Panc1 (cell line): ENCODE data around the gene SLC25A22. TPM values are rescaled to one million over a fixed set of nuclear protein-coding genes. Genes with fewer than 3 reads are reported as not detected.

Experiments
- ATAC-seq: fragments of 200-7000 bp; cut with Tn5 transposase; 2 replicates; pipeline ENCODE4 v1.9.1; 2020; ENCODE audit warnings: mild to moderate bottlenecking, moderate library complexity
- BruUV-seq: library from RNA; stranded (reverse); fragments of 400-500 nt; replicated peaks from 2 replicates; lab custom pipeline; 2021; lab: Mats Ljungman, UMichigan
- CTCF ChIA-PET: fragments of 300-600 bp; sonication (Branson Sonifier 250); formaldehyde crosslinking; loops from one replicate; lab custom pipeline; 2022; ENCODE audit warnings: antibody characterized with exemption; lab: Charles Lee
- POLR2A ChIA-PET: fragments of 300-600 bp; sonication (Branson Sonifier 250); formaldehyde crosslinking; loops from one replicate; lab custom pipeline; 2022; ENCODE audit warnings: antibody characterized with exemption; lab: Charles Lee
- DNase-seq: peaks from one replicate; pipeline ENCODE4 v3.0.0-alpha.2; 2010; ENCODE audit warnings: low read depth, low spot score
- H3K27ac ChIP-seq: 2 replicates; pipeline ENCODE4 v1.5.1; 2011; ENCODE audit warnings: mild to moderate bottlenecking, low read length, inconsistent platforms
- H3K27me3 ChIP-seq: fragments of 200-500 bp; sonication (Bioruptor generic); 2 replicates; pipeline ENCODE4 v1.6.0; 2014; ENCODE audit warnings: low read length, inconsistent platforms; ENCODE audit not compliant: control insufficient read depth, insufficient read depth
- H3K36me3 ChIP-seq: fragments of 200-500 bp; sonication (Bioruptor generic); 2 replicates; pipeline ENCODE4 v1.5.1; 2014; ENCODE audit warnings: inconsistent platforms, mild to moderate bottlenecking, low read length, moderate library complexity; ENCODE audit not compliant: control insufficient read depth, insufficient read depth
- H3K4me1 ChIP-seq: 2 replicates; pipeline ENCODE4 v1.5.1; 2011; ENCODE audit warnings: inconsistent platforms, mild to moderate bottlenecking, low read length, moderate library complexity; ENCODE audit not compliant: control insufficient read depth, insufficient read depth
- H3K4me3 ChIP-seq, 2 experiments: 2 replicates each; pipeline ENCODE4 v1.5.1; 2011 to 2012; ENCODE audit warnings: low read depth in 2 of 2, low read length in 2 of 2, mild to moderate bottlenecking in 2 of 2, inconsistent platforms in 1 of 2, moderate library complexity in 1 of 2
- H3K9me3 ChIP-seq: fragments of 200-500 bp; sonication (Bioruptor generic); 2 replicates; pipeline ENCODE4 v1.5.1; 2014; ENCODE audit warnings: low read depth, mild to moderate bottlenecking, inconsistent platforms, low read length, moderate library complexity; ENCODE audit not compliant: control insufficient read depth, insufficient read depth
- POLR2AphosphoS5 ChIP-seq: IDR thresholded peaks from 2 replicates; pipeline ENCODE4 v1.6.1; 2012; ENCODE audit warnings: mild to moderate bottlenecking, low read depth, low read length, moderate library complexity
- SIN3A ChIP-seq: IDR thresholded peaks from 2 replicates; pipeline ENCODE4 v1.6.1; 2012; ENCODE audit warnings: low read depth, mild to moderate bottlenecking, low read length, moderate library complexity, borderline replicate concordance; ENCODE audit not compliant: insufficient read depth
- TCF7L2 ChIP-seq: IDR thresholded peaks from 2 replicates; pipeline ENCODE4 v1.6.1; 2011; ENCODE audit warnings: mild to moderate bottlenecking, low read depth, low read length, inconsistent platforms
- in situ Hi-C: cut with HindIII; loops from 2 replicates; pipeline ENCODE4 v1.10.0; 2016; ENCODE audit warnings: low sequenced_read_pairs, low pct_unique_long_range_greater_than_20kb
- intact Hi-C: fragments of 100-400 bp; cut with micrococcal nuclease; formaldehyde crosslinking; loops from one replicate; pipeline ENCODE4 v1.10.0; 2022; ENCODE audit not compliant: unreplicated experiment
- total RNA-seq: library from RNA; stranded (reverse); gene quantifications from one replicate; pipeline ENCODE4 v1.2.1, GENCODE V29; 2021; ENCODE audit not compliant: unreplicated experiment
- TF ChIP-seq, protein P1 (sequence below): fragments of 450-650 bp; IDR thresholded peaks from 2 replicates; pipeline ENCODE4 v1.5.1; 2017; ENCODE audit warnings: mild to moderate bottlenecking
- TF ChIP-seq, protein P2 (sequence below), 2 experiments: IDR thresholded peaks; 2 replicates each; pipeline ENCODE4 v1.6.1; 2011 to 2012; ENCODE audit warnings: low read depth in 2 of 2, control low read depth in 1 of 2, low read length in 1 of 2, mild to moderate bottlenecking in 1 of 2, moderate library complexity in 1 of 2; ENCODE audit not compliant: insufficient read depth in 1 of 2

Gene SLC25A22
- total RNA-seq, 1 experiment from 2014 or later = 119 TPM

DNA sequence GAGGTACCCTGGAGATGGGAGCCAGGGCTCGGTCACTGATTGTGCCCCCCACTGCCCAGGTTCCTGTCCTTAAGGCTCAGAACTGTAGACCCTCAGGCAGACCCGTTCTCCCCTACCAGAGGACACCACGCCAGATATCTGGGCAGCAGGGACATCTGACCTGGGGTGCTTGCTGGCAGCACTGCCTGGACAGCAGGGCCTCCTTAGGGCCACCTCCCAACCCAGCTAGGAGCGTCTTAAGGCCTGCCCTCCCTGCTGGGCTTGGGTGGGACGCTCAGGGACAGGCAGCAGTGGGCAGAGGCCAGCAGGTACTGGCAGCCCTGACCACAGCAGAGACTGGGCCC, 41.2 kb upstream of the SLC25A22 start:
- Histone ChIP-seq H3K4me1 (peaks cover 71% of the 10 kb centered on the region), H3K9me3 (no peaks in the 10 kb centered on the region), H3K27me3 (no peaks in the 10 kb centered on the region), H3K27ac (peak overlapping the region; percentile 92), H3K4me3 (no peak overlapping the region; a peak in 1 of 4 replicates), H3K36me3 (peaks cover 5% of the 10 kb centered on the region; the same call in 1 of the 2 replicates)
- ChIA-PET POLR2A (no interaction called here), CTCF (interaction anchor here (1.3 kb wide), 1 partner anchor 19 kb away, joined by 3 read pairs; no protein-coding TSS in a partner anchor)
- peak; percentile 86 for TF ChIP-seq SIN3A
- peak; percentile 89 for TF ChIP-seq POLR2AphosphoS5
- TF ChIP-seq, protein P1, sequence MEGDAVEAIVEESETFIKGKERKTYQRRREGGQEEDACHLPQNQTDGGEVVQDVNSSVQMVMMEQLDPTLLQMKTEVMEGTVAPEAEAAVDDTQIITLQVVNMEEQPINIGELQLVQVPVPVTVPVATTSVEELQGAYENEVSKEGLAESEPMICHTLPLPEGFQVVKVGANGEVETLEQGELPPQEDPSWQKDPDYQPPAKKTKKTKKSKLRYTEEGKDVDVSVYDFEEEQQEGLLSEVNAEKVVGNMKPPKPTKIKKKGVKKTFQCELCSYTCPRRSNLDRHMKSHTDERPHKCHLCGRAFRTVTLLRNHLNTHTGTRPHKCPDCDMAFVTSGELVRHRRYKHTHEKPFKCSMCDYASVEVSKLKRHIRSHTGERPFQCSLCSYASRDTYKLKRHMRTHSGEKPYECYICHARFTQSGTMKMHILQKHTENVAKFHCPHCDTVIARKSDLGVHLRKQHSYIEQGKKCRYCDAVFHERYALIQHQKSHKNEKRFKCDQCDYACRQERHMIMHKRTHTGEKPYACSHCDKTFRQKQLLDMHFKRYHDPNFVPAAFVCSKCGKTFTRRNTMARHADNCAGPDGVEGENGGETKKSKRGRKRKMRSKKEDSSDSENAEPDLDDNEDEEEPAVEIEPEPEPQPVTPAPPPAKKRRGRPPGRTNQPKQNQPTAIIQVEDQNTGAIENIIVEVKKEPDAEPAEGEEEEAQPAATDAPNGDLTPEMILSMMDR = no peak
- DNase-seq = no peak
- intact Hi-C loops (no loop called here), in situ Hi-C loops (no loop called here)
- ATAC-seq = no peak
- no TSS peak for BruUV-seq

DNA sequence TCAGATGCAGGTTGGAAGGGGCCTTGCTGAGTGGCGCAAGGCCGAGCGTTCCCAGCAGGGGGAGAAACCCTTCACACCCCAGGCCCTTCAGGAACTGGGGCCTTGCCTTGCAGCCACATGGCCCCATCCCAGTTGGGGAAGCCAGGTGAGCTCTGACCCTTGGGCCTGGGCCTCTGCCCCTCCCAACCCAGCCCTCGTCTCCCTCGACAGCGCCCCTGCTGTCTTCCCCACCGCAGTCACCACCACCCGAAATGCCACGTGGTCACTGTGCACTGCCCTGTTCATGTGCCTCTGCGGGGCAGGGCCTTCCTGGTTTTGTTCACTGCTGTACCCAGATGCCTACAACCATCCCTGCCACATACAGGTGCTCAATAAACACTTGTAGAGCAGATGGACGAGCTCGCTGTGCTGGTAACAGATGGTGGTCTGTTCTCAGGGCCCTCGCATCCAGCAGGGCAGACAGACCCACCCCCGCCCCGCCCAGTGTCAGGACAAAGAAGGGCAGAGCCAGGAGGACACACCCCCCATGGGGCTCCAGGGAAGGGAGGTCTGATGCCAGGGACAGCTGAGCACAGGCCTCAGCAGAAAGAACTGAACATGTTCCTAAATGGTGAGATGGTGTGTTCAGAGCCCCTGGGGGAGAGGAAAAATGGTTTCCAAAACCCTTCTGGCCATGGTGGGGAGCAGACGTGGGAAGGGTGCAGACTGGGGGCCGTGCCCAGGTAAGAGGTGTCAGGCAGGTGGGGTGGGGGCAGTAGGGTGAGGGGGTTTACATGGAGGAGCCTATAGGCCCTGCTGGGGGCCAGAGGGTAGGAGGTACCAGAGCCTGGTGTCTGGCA, 40.6 kb upstream of the SLC25A22 start:
- BruUV-seq = TSS peak; percentile 52
- Histone ChIP-seq H3K4me1 (peaks cover 66% of the 10 kb centered on the region), H3K4me3 (no peak overlapping the region; a peak in 1 of 4 replicates), H3K9me3 (no peaks in the 10 kb centered on the region), H3K27me3 (no peaks in the 10 kb centered on the region), H3K27ac (peak overlapping the region; percentile 92), H3K36me3 (peaks cover 5% of the 10 kb centered on the region; the same call in 1 of the 2 replicates)
- in situ Hi-C loops = no loop called here
- no peak for DNase-seq
- peak; percentile 44 for ATAC-seq
- POLR2A ChIA-PET = no interaction called here
- TF ChIP-seq, protein P1 = peak; percentile 91
- TF ChIP-seq POLR2AphosphoS5 (peak; percentile 78; the same call in 1 of the 2 replicates), TCF7L2 (0 out of 2 replicates have a peak, but pooled peaks have one; percentile 21), SIN3A (peak; percentile 95)
- TF ChIP-seq, protein P2, sequence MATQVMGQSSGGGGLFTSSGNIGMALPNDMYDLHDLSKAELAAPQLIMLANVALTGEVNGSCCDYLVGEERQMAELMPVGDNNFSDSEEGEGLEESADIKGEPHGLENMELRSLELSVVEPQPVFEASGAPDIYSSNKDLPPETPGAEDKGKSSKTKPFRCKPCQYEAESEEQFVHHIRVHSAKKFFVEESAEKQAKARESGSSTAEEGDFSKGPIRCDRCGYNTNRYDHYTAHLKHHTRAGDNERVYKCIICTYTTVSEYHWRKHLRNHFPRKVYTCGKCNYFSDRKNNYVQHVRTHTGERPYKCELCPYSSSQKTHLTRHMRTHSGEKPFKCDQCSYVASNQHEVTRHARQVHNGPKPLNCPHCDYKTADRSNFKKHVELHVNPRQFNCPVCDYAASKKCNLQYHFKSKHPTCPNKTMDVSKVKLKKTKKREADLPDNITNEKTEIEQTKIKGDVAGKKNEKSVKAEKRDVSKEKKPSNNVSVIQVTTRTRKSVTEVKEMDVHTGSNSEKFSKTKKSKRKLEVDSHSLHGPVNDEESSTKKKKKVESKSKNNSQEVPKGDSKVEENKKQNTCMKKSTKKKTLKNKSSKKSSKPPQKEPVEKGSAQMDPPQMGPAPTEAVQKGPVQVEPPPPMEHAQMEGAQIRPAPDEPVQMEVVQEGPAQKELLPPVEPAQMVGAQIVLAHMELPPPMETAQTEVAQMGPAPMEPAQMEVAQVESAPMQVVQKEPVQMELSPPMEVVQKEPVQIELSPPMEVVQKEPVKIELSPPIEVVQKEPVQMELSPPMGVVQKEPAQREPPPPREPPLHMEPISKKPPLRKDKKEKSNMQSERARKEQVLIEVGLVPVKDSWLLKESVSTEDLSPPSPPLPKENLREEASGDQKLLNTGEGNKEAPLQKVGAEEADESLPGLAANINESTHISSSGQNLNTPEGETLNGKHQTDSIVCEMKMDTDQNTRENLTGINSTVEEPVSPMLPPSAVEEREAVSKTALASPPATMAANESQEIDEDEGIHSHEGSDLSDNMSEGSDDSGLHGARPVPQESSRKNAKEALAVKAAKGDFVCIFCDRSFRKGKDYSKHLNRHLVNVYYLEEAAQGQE (IDR thresholded peaks at IDR 0.05; ENCODE audit: insufficient read depth in 1 of 2, low read depth in 2 of 2, low read length in 1 of 2) = no peak
- CTCF ChIA-PET = interaction anchor here (1.3 kb wide), 1 partner anchor 18 kb away, joined by 3 read pairs; no protein-coding TSS in a partner anchor
- intact Hi-C loops = no loop called here
